ENCODE measurements around the gene EYS.

GRCh38 chr6:63793465-63794137, 1913.4 kb downstream of the EYS start:
- TF ChIP-seq CTCF (IDR thresholded peaks at IDR 0.05) (no peak), POLR2A (IDR thresholded peaks at IDR 0.05) (no peak)
